Measurements from ENCODE around the gene GPSM1.

GRCh38 chr9:136365775-136366222, 38.5 kb downstream of the GPSM1 start:
- TF ChIP-seq YY1 (IDR thresholded peaks at IDR 0.05; ENCODE audit: extremely low read depth, insufficient replicate concordance, low read depth, low read length) = no peak
- TF ChIP-seq POLR2A (IDR thresholded peaks at IDR 0.05; ENCODE audit: borderline replicate concordance, extremely low read depth, insufficient read depth, insufficient read length) = no peak
- no peak for TF ChIP-seq REST (IDR thresholded peaks at IDR 0.05; ENCODE audit: low read depth)

Measured in HCT116 (cell line).